DMS153 treated with DMSO at 0.1 percent for 48 hours (cell line): ENCODE data around the gene CCDC34.

Experiments
- DNase-seq: peaks from one replicate; lab custom pipeline; 2025; ENCODE audit not compliant: unreplicated experiment; lab: John Stamatoyannopoulos, UW

CCDC34 gene

DNA sequence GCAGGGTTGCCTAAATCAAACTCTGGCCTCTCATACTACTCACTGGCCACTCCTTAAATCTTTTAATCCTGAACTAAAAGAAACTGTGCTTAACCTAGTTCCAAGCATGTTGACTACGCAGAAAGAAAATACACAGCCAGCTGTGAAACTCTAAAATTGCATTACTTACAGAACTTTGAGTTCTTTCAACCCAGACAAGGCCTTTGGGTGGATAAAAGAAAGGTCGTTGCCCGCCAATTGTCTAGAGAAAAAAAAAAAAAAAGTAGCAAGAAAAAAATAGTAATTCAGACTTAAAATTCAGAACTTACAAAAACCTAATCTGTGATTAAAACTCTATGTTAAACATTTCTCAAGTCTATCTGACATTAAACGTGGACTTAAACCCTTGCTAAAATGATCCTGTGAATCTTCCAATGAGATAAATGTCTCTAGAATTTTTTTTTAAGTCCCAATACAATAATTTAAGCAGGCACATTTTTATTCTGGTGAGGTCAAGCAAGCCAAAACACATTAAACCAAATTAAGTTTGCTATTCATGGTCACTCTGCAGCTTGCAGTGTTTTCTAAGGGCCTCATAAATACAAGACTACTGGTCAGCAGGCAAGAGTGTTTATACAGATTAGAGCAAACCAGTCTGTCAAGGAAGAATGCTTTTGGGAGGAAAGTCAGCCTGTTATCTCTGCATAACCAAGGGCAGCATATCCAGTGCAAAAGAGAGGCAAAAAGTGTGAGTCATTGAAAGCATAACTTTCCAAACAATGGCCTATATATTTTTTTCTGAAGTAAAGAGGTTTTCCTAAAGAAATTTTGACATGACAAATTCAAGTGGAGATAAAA lies 29.5 kb upstream of the CCDC34 start:
- no peak for DNase-seq

GRCh38 chr11:27391331-27392015 lies 28.5 kb upstream of the CCDC34 start:
- DNase-seq: no peak

GRCh38 chr11:27390318-27391295 lies 27.6 kb upstream of the CCDC34 start:
- no peak for DNase-seq

- DNase-seq: no peak
Measured at GRCh38 chr11:27388869-27389268, 25.9 kb upstream of the CCDC34 start.

DNA sequence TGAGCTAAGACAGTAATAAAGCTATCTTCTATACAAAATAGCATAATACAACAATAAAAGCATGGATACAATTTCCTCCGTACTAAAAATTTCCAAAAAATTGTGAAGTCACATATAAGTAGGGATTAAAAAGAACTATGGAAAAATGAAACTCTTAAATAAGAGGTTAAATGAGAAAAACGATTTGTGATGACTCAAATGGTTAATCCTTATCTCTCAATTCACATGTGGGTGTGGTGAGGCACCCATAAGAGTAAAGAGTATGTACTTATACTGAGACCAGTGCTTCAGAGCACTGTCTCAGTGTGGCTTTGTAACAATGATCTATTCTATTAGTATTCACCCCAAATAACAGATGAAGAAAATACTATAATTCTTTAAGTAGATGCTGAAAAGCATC lies 25.0 kb upstream of the CCDC34 start:
- no peak for DNase-seq

- DNase-seq: no peak
Measured at GRCh38 chr11:27387362-27387761, 24.3 kb upstream of the CCDC34 start.

DNA sequence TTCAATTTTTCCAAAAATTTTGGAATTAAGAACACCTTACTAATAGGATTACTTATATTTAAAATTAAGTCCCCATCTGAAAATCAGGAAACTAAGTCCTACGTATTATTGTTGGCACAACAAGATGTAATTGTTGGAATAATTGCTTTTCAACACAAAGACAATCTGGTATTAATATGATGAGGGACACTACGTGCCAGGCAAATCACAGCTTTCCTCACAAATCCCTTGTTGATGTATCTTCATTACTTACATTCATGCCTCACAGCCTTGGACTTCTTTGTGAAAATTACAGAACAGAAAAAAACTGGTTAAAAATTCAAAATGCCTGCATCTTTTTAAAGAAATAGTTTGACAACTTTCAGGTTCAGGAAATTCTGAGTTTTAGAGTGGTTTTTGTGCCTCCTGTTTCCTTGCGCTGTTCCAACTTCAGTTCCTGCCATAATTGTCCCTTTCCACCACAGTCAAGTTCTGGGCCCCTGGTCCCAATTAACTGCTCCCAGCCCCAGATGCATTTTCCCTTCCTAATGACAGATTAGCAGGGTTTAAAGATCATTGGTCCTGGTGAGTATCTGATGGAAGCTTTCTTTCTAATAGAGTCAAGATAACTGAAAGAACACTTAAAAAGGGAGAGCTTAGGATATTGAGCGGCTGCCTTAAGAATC lies 23.3 kb upstream of the CCDC34 start:
- DNase-seq: no peak

DNA sequence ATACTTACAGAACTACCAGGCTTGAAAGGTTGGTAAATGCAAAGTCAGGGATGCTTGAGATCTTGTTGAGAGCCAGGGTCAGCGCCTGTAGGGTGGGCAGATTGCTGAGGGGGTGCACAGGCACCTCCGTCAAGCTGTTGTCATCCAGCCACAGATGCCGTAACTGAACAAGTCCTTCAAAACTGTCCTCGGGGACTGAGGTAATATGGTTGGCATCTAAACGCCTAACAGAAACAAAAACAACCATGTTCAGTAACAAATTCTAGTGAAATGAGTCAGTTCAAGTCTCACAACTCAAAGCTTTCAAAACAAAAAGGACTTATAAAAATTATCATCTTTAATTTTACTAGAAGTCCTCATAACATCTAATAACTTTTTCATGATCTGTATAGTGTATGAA lies 22.2 kb upstream of the CCDC34 start:
- DNase-seq: no peak

GRCh38 chr11:27384227-27384626 lies 21.2 kb upstream of the CCDC34 start:
- no peak for DNase-seq

- DNase-seq: no peak
Measured at GRCh38 chr11:27383645-27384044, 20.6 kb upstream of the CCDC34 start.

DNA sequence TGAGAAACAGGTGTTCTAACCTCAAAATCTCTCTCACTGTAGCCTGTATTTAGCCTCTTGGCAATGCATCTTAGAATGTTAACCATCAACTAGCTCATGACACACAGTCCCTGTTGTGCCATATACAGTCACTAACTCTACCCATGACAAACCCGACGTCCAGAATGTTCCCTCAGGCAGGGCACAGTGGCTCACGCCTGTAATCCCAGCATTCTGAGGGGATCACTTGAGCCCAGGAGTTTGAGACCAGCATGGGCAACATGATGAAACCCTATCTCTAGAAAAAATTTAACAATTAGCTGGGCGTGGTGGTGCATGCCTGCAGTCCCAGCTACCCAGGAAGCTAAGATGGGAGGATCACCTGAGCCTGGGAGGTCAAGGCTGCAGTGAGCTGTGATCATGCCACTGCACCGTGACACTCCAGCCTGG lies 18.2 kb upstream of the CCDC34 start:
- DNase-seq: no peak

DNA sequence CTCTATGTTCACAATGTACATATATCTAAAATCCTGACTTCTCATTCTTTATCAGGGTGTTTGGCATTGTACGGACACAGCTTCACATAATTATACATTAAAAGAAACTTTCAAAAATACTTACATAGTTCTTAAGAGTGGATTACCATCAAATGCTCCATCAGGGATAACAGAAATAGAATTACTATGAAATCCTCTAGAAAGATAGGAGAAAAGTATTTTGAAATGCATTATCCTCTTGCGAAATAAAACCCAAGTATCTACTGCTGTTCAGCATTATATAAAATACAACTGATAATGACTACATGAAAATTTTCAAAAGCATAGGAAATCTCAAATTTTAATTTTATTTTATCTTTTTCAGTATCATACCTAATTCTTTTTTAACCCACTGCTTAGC lies 17.8 kb upstream of the CCDC34 start:
- DNase-seq: no peak

GRCh38 chr11:27379449-27379848 lies 16.4 kb upstream of the CCDC34 start:
- no peak for DNase-seq

GRCh38 chr11:27375370-27375769 lies 12.4 kb upstream of the CCDC34 start:
- DNase-seq: no peak

- no peak for DNase-seq
Measured at GRCh38 chr11:27373856-27374602, 11.0 kb upstream of the CCDC34 start.

- no peak for DNase-seq
Measured at GRCh38 chr11:27373392-27373791, 10.4 kb upstream of the CCDC34 start.

- DNase-seq: no peak
Measured at GRCh38 chr11:27372164-27372563, 9.1 kb upstream of the CCDC34 start.

GRCh38 chr11:27371489-27371888 lies 8.5 kb upstream of the CCDC34 start:
- DNase-seq: no peak

DNA sequence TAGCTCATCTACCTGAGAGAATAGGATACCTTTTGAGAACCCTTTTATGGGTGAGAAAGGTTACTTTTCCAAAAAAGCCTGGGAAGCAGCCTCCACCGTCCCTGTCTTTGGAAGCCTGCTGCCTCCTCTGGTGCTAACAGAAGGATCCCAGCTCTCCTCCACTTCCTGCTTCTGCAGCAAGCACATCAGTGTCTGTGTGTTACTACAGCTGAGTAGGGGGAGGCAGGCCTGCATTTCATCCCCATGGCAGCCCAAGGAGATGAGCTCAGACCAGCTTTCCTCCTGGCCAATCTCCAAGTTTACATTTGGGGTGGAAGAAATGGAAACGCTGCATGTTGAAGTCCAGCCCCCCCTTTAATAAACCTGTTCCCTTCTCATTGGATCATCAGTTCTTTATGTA lies 7.4 kb upstream of the CCDC34 start:
- no peak for DNase-seq

DNA sequence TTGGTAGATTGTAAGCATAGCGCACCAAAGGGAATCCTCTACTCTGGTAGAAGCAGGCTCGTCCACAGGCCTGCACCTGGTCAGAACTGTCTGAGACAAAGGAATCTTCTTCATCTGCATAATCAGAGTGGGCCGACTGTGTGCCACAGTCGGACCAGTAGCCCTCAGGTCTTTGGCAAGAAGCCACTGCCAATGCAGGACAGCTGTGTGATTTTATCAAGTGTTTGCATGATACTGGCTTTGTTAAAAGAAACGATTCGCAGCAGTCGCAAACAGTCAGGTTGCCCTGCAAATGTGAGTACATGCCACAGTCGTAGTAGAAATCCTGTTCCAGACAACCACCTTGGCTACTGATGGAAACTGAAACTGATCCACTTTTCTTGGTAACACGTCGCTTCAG lies 4.9 kb upstream of the CCDC34 start:
- DNase-seq: peak; percentile 73
